G401.6 (cell line): Measurements from ENCODE around the gene FRMD6.
"Not testable (repeated sequence)": the region's sequence is repeated elsewhere in the genome, so short reads cannot be mapped to it uniquely, and the experiment has no call there.

Experiments
- FAIRE-seq: peaks from 2 replicates; lab custom pipeline; 2012; peaks lifted over from hg19 to GRCh38; lab: Jason Lieb, UNC

FRMD6 gene

GRCh38 chr14:51726166-51726899 is 74.6 kb downstream of the FRMD6 start:
- no peak for FAIRE-seq

DNA sequence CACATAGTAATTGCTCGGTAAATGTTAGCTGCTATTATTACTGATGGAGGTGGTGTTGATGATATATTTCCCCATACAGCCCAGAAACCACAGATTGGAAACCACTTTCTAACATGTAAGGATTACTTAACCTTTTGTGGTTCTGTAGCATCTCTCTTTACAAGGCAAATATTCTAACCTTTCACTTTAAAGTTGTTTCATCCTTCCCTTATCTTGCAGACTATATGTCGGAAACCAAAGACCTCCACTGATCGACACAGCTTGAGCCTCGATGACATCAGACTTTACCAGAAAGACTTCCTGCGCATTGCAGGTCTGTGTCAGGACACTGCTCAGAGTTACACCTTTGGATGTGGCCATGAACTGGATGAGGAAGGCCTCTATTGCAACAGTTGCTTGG is 75.8 kb downstream of the FRMD6 start:
- no peak for FAIRE-seq

DNA sequence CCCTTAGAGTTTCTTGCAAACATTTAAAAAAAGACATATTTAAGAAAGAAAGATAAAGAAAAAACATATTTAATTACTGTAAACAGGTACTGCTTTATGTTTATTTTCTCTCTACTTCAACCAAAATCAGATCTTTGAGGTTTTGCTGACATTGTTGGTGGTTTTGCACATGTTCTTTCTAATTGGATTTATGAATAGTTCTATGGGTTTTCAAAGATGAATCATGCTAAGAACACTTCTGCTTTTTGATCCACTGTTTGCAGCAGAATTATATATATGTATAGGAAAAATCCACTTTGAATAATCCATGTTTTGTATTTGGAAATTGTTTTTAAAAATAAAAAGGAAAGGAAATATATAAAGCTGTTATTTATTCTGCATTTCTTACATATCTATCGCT is 78.4 kb downstream of the FRMD6 start:
- no peak for FAIRE-seq

DNA sequence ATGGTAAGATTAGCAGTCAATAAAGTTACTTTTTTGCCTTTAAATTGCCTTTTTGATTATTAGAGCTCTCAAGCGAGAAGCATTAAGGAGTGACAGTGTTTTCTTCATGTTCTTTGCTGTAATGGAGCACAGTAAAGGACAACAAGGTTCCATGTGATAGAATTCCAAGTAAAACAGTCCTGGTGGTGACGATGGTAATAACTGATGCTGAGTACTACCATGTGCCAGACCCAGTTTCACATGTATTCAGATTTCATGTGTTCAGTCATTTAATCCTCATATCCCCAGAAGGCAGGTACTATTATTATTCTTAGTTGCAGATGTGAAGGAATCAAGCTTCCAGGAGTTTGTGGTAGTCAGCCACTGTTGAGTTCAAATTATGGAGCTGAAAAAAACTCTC is 79.0 kb downstream of the FRMD6 start:
- no peak for FAIRE-seq

DNA sequence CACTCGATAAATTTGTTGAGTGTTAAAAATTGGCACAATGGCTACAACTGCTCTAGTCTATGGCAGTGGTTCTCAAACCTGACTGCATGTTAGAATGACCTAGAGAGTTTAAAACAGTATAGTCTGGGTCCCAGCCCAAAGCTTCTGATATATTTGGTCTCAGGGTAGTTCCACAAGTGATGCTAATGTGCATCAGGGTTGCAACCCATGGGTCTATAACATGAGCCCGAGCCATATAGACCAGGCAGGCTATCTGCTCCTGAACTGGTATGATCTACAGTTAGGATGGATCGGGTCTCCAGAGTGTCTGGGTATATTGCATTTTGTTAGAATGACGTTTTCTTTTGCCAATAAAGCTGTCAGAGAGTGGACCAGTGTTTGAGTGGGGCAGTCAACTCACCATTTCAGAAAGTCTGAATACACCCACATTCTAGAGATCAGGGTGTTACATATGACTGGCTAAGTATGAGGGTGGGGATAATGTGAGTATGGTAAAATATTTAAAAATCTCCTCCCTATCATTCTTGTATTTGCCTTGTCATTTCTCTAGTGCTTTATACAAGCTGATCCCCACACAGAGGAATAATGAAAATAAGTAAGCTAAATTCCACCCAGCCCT is 80.9 kb downstream of the FRMD6 start:
- FAIRE-seq = no peak

DNA sequence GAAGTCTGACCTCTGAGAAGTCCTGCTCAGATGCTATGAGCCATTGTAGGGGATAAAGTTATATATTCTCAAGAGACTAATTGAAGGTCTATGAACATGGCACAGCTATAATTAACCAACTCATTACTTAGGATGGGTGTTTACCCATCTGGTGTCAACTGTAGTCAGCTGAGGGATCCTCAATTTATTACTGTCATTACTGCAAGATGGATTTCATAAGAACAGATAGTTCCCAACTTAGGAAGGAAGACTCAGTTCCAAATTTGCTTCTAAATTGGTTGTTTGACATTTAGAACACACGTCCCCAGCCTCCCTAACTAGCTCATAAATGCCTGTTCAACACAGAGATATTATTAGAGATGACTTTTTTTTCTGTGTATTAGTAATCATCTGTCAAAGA is 81.4 kb downstream of the FRMD6 start:
- FAIRE-seq = no peak

DNA sequence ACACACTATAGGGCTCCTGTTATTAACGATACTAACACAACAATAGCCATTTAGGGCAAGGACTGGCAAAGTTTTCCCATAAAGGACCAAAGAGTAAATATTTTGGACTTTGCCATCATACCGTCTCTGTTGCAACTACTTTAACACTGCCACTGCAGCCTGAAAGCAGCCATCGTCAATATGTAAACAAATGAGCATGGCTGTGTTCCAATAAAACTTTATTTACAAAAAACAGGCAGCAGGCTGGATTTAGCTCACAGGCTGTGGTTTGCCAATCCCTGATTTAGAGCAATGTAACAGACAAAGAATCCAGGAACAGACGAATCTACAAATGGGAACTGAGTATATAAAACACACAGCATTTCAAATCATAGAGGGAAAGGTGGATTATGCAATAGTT is 84.1 kb downstream of the FRMD6 start:
- FAIRE-seq = no peak

- no peak for FAIRE-seq
These were observed 87.0 kb downstream of the FRMD6 start for GRCh38 chr14:51738754-51739153.

DNA sequence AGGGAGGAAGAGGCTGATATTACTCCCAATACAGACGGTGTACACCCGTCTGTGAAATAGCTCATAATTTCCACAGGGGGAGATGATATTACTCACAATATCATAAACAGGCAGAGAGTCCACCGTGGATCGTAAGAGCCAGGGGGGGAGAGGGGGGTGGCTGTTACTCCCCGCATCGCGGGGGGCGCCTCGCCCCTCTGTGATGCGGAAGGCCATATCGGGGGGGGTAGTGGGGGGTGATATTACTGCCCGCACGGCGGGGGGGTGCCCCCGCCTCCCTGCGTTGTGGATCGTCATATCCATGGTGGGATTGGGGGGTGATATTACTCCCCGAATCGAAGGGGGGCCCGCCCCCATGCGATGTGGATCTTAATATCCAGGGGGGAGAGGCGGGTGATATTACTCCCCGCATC is 91.9 kb downstream of the FRMD6 start:
- no peak for FAIRE-seq

- FAIRE-seq = no peak
These were observed 92.8 kb downstream of the FRMD6 start for GRCh38 chr14:51744372-51745130.

DNA sequence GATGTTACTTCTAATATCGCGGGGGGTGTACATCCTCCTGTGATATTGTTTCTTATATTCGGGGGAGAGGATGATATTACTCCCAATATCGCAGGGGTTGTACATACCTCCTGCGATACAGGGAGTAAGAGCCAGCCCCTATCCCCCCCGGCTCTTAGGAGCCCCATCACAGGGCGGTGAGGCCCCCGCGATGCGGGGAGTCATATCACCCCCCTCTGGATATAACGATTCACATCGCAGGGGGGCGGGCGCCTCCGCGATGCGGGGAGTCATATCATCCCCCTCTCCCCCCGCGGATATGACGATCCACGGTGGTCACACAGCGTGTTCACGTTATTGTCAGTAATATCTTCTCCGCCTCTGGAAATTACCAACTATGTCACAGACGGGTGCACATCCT is 95.1 kb downstream of the FRMD6 start:
- FAIRE-seq = not testable (repeated sequence)

- FAIRE-seq = no peak
These were observed 98.8 kb downstream of the FRMD6 start for GRCh38 chr14:51750542-51750941.

DNA sequence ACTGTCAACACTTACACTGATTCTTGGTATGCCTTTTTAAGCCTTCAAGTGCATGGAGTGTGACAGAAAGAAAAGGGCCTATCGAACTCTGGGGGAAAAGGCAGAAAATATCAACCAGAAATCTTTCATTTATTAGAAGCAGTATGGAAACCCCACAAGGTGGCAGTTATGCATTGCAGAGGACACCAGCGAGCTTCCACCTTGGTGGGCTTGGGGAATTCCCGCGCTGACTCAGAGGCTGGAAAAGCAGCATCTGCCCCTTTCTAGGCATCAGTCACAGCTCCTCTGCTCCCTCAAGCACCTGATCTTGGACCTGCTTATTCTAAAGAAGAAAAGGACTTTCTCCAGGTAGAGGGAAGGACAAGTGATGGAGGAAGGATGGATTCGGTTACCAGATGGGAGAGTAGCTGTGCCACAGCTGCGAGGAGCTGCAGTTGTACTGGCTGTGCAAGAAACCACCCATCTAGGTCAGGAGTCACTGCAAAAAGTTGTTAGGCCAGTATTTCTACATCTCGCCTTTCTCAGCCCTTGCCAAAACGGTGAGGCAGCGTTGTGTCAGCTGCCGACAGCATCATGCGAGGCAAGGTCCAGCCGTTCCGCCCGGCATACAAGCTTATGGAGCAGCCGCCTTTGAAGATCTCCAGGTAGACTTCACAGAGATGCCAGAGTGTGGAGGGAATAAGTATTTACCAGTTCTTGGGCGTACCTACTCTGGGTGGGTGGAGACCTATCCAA is 100.1 kb downstream of the FRMD6 start:
- FAIRE-seq = not testable (repeated sequence)

- not testable (repeated sequence) for FAIRE-seq
These were observed 106.0 kb downstream of the FRMD6 start for GRCh38 chr14:51757756-51758155.

- no peak for FAIRE-seq
These were observed 108.2 kb downstream of the FRMD6 start for GRCh38 chr14:51759950-51760349.

DNA sequence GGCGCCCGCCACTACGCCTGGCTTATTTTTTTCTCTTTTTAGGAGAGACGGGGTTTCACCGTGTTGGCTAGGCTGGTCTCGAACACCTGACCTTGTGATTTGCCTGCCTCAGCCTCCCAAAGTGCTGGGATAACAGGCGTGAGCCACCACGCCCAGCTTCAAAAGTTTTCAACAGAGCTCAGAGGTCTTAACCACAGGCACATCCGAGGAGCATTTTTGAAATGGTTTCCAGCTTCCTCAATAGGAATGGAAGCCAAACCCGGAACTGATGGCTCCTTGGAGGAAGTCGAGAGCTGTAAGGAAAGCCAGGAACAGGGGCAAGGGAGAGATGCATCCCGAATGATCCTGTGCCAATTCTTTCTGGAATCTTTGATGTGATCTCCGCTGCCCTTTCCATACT is 114.0 kb downstream of the FRMD6 start:
- FAIRE-seq = not testable (repeated sequence)

- not testable (repeated sequence) for FAIRE-seq
These were observed 114.9 kb downstream of the FRMD6 start for GRCh38 chr14:51766586-51766985.

DNA sequence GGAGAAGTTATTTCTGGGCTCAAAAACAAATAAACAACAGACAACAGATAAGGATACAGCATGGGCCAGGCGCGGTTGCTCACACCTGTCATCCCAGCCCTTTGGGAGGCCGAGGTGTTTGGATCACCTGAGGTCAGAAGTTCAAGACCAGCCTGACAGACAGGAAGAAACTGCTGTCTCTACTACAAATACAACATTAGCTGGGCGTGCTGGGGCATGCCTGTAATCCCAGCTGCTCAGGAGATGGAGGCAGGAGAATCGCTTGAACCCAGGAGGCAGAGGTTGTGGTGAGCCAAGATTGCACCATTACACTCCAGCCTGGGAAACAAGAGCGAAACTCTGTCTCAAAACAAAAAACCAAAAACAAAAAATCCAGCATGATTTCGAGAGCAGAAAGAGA is 117.6 kb downstream of the FRMD6 start:
- not testable (repeated sequence) for FAIRE-seq

DNA sequence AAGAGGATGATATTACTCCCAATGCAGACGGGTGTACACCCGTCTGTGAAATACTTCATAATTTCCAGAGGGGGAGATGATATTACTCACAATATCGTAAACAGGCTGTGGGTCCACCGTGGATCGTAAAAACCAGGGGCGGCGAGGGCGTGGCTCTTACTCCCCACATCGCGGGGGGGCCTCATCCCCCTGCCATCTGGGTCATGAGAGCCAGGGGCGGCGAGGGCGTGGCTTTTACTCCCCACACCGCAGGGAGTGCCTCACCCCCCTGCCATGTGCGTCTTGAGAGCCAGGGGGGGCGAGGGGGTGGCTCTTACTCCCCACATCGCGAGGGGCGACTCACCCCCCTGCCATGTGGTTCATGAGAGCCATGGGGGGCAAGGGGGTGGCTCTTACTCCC is 122.5 kb downstream of the FRMD6 start:
- FAIRE-seq = no peak

DNA sequence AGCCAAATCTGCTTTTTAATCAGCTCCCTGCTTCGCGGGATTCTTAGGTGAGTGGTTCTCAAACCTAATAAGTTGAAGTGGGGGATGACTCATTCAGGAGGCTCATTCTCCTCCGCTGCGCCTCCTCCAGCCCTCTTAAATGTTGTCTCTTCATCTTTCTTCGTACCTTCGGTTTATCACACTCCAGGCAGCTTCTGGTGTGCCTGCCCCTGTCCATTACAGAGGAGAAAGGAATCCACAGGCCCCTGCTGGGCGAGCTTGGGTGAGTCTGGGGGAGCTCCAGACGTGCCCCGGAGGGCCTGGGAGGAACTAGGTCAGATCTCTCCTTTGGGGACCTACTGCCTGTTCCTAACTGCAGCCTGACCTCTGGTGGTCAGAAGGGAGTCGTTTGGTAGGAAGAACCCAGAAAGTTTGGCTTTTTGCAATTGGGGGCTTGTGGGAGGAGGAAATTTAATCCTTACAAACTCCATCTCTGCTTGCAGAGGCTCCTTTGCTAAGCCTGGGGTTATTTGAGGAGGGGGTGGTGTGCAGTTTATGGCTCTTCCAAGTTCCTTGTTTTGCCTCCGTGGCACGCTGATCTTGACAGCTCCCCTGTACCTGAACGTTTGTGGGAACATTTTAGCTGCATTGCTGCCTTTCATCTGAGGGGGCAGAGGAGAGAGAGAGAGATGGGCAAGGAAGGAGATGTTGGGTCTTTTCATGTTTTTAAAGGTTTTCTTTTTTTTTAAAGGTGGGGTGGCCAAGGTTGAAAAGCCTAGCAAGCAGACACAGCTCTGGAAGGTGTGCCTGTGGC is 124.6 kb downstream of the FRMD6 start:
- no peak for FAIRE-seq

DNA sequence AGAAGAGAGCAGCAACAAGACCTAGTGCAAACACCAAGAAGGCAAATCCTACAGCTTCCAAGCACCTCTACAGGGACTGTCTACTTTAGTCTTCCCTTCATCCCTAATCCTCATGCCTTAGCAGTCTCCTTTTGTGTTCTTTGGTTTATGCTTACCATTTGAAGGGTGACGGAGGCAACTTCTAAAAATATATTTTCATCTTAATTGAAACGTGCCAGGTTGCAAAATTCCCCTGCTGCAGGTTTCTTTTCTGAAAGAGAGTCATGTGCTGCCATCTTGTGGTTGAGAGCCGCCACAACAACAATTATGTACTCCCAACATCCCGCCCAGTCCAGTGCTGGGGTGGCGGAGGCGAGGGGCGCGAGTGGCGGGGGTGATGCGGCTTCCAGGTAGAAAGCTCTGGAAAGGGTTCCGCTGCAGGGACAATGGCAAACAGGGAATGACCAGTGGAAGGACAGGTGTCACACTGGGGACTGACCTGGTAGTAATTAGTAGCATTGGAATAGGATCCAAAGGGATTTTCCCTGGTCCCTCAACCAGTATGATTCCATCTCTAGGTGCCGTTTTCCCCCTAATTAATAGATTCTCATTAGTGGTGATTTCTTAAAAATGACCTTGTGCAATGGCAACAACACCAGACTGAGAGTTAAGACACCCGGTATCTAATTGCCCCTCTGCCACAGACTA is 128.4 kb downstream of the FRMD6 start:
- FAIRE-seq = peak; percentile 25
